Measurements from ENCODE around the gene TMEM60.

TMEM60 gene

GRCh38 chr7:77778535-77778934 is 19.7 kb downstream of the TMEM60 start:
- DNase-seq (ENCODE audit: low read depth in 2 of 2, low spot score in 1 of 2) = no peak

- DNase-seq (ENCODE audit: low read depth in 2 of 2, low spot score in 1 of 2) = no peak
These were observed 26.3 kb downstream of the TMEM60 start for GRCh38 chr7:77771901-77772300.

GRCh38 chr7:77770316-77770715 is 27.9 kb downstream of the TMEM60 start:
- DNase-seq (ENCODE audit: low read depth in 2 of 2, low spot score in 1 of 2) = no peak

GRCh38 chr7:77766801-77767605 is 31.2 kb downstream of the TMEM60 start:
- no peak for DNase-seq (ENCODE audit: low read depth in 2 of 2, low spot score in 1 of 2)

GRCh38 chr7:77765906-77766800 is 32.1 kb downstream of the TMEM60 start:
- no peak for DNase-seq (ENCODE audit: low read depth in 2 of 2, low spot score in 1 of 2)

GRCh38 chr7:77765481-77765880 is 32.8 kb downstream of the TMEM60 start:
- no peak for DNase-seq (ENCODE audit: low read depth in 2 of 2, low spot score in 1 of 2)

GRCh38 chr7:77760809-77761453 is 37.3 kb downstream of the TMEM60 start:
- DNase-seq (ENCODE audit: low read depth in 2 of 2, low spot score in 1 of 2) = no peak

GRCh38 chr7:77759294-77759889 is 38.8 kb downstream of the TMEM60 start:
- DNase-seq (ENCODE audit: low read depth in 2 of 2, low spot score in 1 of 2) = peak; percentile 48 to 49

- DNase-seq (ENCODE audit: low read depth in 2 of 2, low spot score in 1 of 2) = no peak
These were observed 40.6 kb downstream of the TMEM60 start for GRCh38 chr7:77757589-77757988.

GRCh38 chr7:77753173-77753572 is 45.1 kb downstream of the TMEM60 start:
- DNase-seq (ENCODE audit: low read depth in 2 of 2, low spot score in 1 of 2) = no peak

- no peak for DNase-seq (ENCODE audit: low read depth in 2 of 2, low spot score in 1 of 2)
These were observed 46.2 kb downstream of the TMEM60 start for GRCh38 chr7:77752016-77752415.

- no peak for DNase-seq (ENCODE audit: low read depth in 2 of 2, low spot score in 1 of 2)
These were observed 50.5 kb downstream of the TMEM60 start for GRCh38 chr7:77747718-77748117.

- no peak for DNase-seq (ENCODE audit: low read depth in 2 of 2, low spot score in 1 of 2)
These were observed 51.1 kb downstream of the TMEM60 start for GRCh38 chr7:77747178-77747577.

- DNase-seq (ENCODE audit: low read depth in 2 of 2, low spot score in 1 of 2) = no peak
These were observed 51.4 kb downstream of the TMEM60 start for GRCh38 chr7:77746824-77747165.

- DNase-seq (ENCODE audit: low read depth in 2 of 2, low spot score in 1 of 2) = no peak
These were observed 51.9 kb downstream of the TMEM60 start for GRCh38 chr7:77746164-77746823.

- no peak for DNase-seq (ENCODE audit: low read depth in 2 of 2, low spot score in 1 of 2)
These were observed 52.5 kb downstream of the TMEM60 start for GRCh38 chr7:77745746-77746145.

All from stimulated activated CD8-positive, alpha-beta memory T cell treated with anti-CD3 and anti-CD28 coated beads, Interleukin-4, amount 100 ng/mL, for 1 hour (primary cell).